Body of pancreas (tissue), 4 donors: ENCODE results near the gene CIPC. TPM values are rescaled to one million over a fixed set of nuclear protein-coding genes. Genes with fewer than 3 reads are reported as not detected.

ENCODE experiments used
- ATAC-seq: fragments of 150-250 bp; one replicate; pipeline ENCODE4 v1.9.1; 2016
- DNase-seq, 4 donors: peaks; one replicate each; pipeline ENCODE4 v3.0.0-alpha.2; 2019
- H3K27ac ChIP-seq, 4 donors: fragments of 200-600 bp; sonication (generic); 1 replicate in 3 of 4; 2 replicates in 1 of 4; pipeline versions ENCODE4 v1.5.1 to v1.6.1; 2016 to 2019; ENCODE audit warnings: mild to moderate bottlenecking in 1 of 4, mixed read lengths in 1 of 4, moderate library complexity in 1 of 4
- H3K27me3 ChIP-seq, 2 donors: fragments of 200-600 bp; sonication (generic); one replicate each; pipeline ENCODE4 v1.6.0; 2016; ENCODE audit warnings: mild to moderate bottlenecking in 1 of 2
- H3K36me3 ChIP-seq, 2 donors: fragments of 200-600 bp; sonication (generic); replicated peaks in 1 of 2; 2 replicates each; pipeline ENCODE4 v1.5.1; 2016; ENCODE audit warnings: low read depth in 2 of 2; ENCODE audit not compliant: insufficient read depth in 1 of 2
- H3K4me1 ChIP-seq: fragments of 200-600 bp; sonication (generic); one replicate; pipeline ENCODE4 v1.6.0; 2016
- H3K4me3 ChIP-seq, 2 donors: fragments of 200-600 bp; sonication (generic); 1 replicate in 1 of 2; 2 replicates in 1 of 2; pipeline ENCODE4 v1.5.1; 2016 to 2019
- H3K9me3 ChIP-seq, 3 donors: fragments of 200-600 bp; sonication (generic); 1 replicate in 2 of 3; 2 replicates in 1 of 3; pipeline ENCODE4 v1.5.1; 2016
- CTCF ChIP-seq, 7 experiments: fragments of 450-650 bp in 4 of 7; fragments of 200-600 bp in 3 of 7; sonication (generic) in 3 of 7; IDR thresholded peaks; one replicate each; pipeline ENCODE4 v1.5.1; 2016 to 2019; ENCODE audit warnings: antibody characterized with exemption in 7 of 7
- POLR2A ChIP-seq, 3 donors: fragments of 450-650 bp; IDR thresholded peaks; one replicate each; pipeline ENCODE4 v1.6.1; 2016; ENCODE audit warnings: antibody characterized with exemption in 3 of 3, mild to moderate bottlenecking in 2 of 3
- WGBS, 2 donors: methylation state at CpG; one replicate each; pipeline ENCODE4 v1.1.5; 2017; 5-methylcytosine and 5-hydroxymethylcytosine counted together
- intact Hi-C: fragments of 100-400 bp; cut with DNase I; formaldehyde crosslinking; loops from one replicate; pipeline ENCODE4 v1.15.1; 2023
- total RNA-seq, 2 donors: library from RNA; depleted of rRNA; stranded (reverse); fragments of >200 nt; gene quantifications; one replicate each; pipeline ENCODE4 v1.1.0, GENCODE V29; 2016

Gene CIPC
- total RNA-seq, 2 donors from 2014 or later, result 13.7 to 17.1 TPM

GRCh38 chr14:77104393-77104792, 6.3 kb downstream of the CIPC start:
- H3K27me3 ChIP-seq, result no peaks in the 10 kb centered on the region
- DNase-seq (no peak), ATAC-seq (no peak)
- no peak overlapping the region for H3K27ac ChIP-seq
- 68 to 75% methylated on average over 3 of the region's 3 CpGs for WGBS, 2 donors
- no peaks in the 10 kb centered on the region for H3K36me3 ChIP-seq
- H3K4me3 ChIP-seq, result no peak overlapping the region
- no peaks in the 10 kb centered on the region for H3K9me3 ChIP-seq
- intact Hi-C loops, result no loop called here
- H3K4me1 ChIP-seq, result peaks cover 6% of the 10 kb centered on the region
- TF ChIP-seq POLR2A (IDR thresholded peaks at IDR 0.05) (no peak), CTCF (IDR thresholded peaks at IDR 0.05) (no peak)

- H3K27ac ChIP-seq, result no peak overlapping the region
- no peaks in the 10 kb centered on the region for H3K9me3 ChIP-seq
- H3K36me3 ChIP-seq, result peaks cover 0 to 3% of the 10 kb centered on the region in 2 donors
- H3K27me3 ChIP-seq, result no peaks in the 10 kb centered on the region
- WGBS, 2 donors, result 77 to 78% methylated on average over 6 of the region's 6 CpGs
- TF ChIP-seq POLR2A (IDR thresholded peaks at IDR 0.05), result no peak
- TF ChIP-seq CTCF (IDR thresholded peaks at IDR 0.05), result no peak
- no peak for DNase-seq
- no peak for ATAC-seq
- H3K4me3 ChIP-seq, result no peak overlapping the region
- no peaks in the 10 kb centered on the region for H3K4me1 ChIP-seq
- intact Hi-C loops, result no loop called here
Observed at GRCh38 chr14:77105145-77105939, 7.3 kb downstream of the CIPC start.

GRCh38 chr14:77106666-77107065, 8.6 kb downstream of the CIPC start:
- Histone ChIP-seq H3K27ac (no peak overlapping the region), H3K4me3 (no peak overlapping the region), H3K36me3 (peaks cover 3% of the 10 kb centered on the region in 2 donors), H3K4me1 (no peaks in the 10 kb centered on the region), H3K27me3 (no peaks in the 10 kb centered on the region), H3K9me3 (no peaks in the 10 kb centered on the region)
- WGBS, 2 donors, result 69 to 79% methylated on average over 3 of the region's 3 CpGs
- no peak for ATAC-seq
- TF ChIP-seq POLR2A (IDR thresholded peaks at IDR 0.05) (no peak), CTCF (IDR thresholded peaks at IDR 0.05) (no peak)
- DNase-seq, result no peak
- intact Hi-C loops, result no loop called here

- Histone ChIP-seq H3K36me3 (peaks cover 3% of the 10 kb centered on the region in 2 donors), H3K9me3 (no peaks in the 10 kb centered on the region), H3K4me1 (no peaks in the 10 kb centered on the region), H3K27me3 (no peaks in the 10 kb centered on the region), H3K27ac (no peak overlapping the region), H3K4me3 (no peak overlapping the region)
- DNase-seq (no peak), ATAC-seq (no peak)
- TF ChIP-seq CTCF (IDR thresholded peaks at IDR 0.05) (no peak), POLR2A (IDR thresholded peaks at IDR 0.05) (no peak)
- WGBS, 2 donors, result 60 to 73% methylated on average over 2 of the region's 2 CpGs
- intact Hi-C loops, result no loop called here
Observed at GRCh38 chr14:77107228-77107627, 9.2 kb downstream of the CIPC start.

GRCh38 chr14:77108753-77109152, 10.7 kb downstream of the CIPC start:
- Histone ChIP-seq H3K4me3 (no peak overlapping the region), H3K9me3 (no peaks in the 10 kb centered on the region), H3K36me3 (peaks cover 3 to 5% of the 10 kb centered on the region in 2 donors), H3K27ac (no peak overlapping the region), H3K27me3 (no peaks in the 10 kb centered on the region), H3K4me1 (no peaks in the 10 kb centered on the region)
- DNase-seq, result no peak
- WGBS, 2 donors, result 92 to 94% methylated on average over 2 of the region's 2 CpGs
- no peak for ATAC-seq
- intact Hi-C loops, result no loop called here
- TF ChIP-seq POLR2A (IDR thresholded peaks at IDR 0.05) (no peak), CTCF (IDR thresholded peaks at IDR 0.05) (no peak)
